HG03095 (cell line): ENCODE results near the gene LYSMD1.
A peak's percentile ranks its signal among the peaks of the same experiment; 100 is the strongest.

Experiments used
- ATAC-seq: cut with Tn5 transposase; IDR thresholded peaks from one replicate; pipeline ENCODE4 v1.9.1; 2021; ENCODE audit warnings: moderate library complexity; ENCODE audit not compliant: unreplicated experiment

LYSMD1 gene

GRCh38 chr1:151175863-151176262, 10.2 kb upstream of the LYSMD1 start, which contains the start of gene TMOD4:
TSS of gene TMOD4 (minus strand) at chr1:151175981. CDS start at chr1:151174875, 1,106 bp downstream.
- ATAC-seq, result no peak

GRCh38 chr1:151175041-151175741, 9.5 kb upstream of the LYSMD1 start:
- ATAC-seq, result no peak

- ATAC-seq, result no peak
Measured at GRCh38 chr1:151171190-151171589, 5.5 kb upstream of the LYSMD1 start.

GRCh38 chr1:151167116-151167515, 1.4 kb upstream of the LYSMD1 start:
- ATAC-seq, result no peak

- ATAC-seq, result no peak
Measured at GRCh38 chr1:151166505-151166956, 829 bp upstream of the LYSMD1 start.

GRCh38 chr1:151165281-151165737, 393 bp downstream of the LYSMD1 start:
- ATAC-seq, result peak; percentile 12

GRCh38 chr1:151164732-151165280, 896 bp downstream of the LYSMD1 start:
- ATAC-seq, result no peak

GRCh38 chr1:151159373-151159772, 6.3 kb downstream of the LYSMD1 start:
- ATAC-seq, result no peak

- no peak for ATAC-seq
Measured at GRCh38 chr1:151158751-151159251, 6.9 kb downstream of the LYSMD1 start.

- no peak for ATAC-seq
Measured at GRCh38 chr1:151158326-151158725, 7.4 kb downstream of the LYSMD1 start.

- ATAC-seq, result no peak
Measured at GRCh38 chr1:151157067-151157531, 8.6 kb downstream of the LYSMD1 start.

GRCh38 chr1:151156515-151156819, 9.2 kb downstream of the LYSMD1 start, which contains the start of gene TNFAIP8L2:
TSS of gene TNFAIP8L2 (plus strand) at chr1:151156649. CDS start at chr1:151158698, 2,049 bp downstream.
- ATAC-seq, result peak; percentile 59

- ATAC-seq, result no peak
Measured at GRCh38 chr1:151147665-151148064, 18.0 kb downstream of the LYSMD1 start.

GRCh38 chr1:151147132-151147503, 18.6 kb downstream of the LYSMD1 start:
- no peak for ATAC-seq

GRCh38 chr1:151146412-151147131, 19.1 kb downstream of the LYSMD1 start, which contains the start of gene SEMA6C:
TSS of gene SEMA6C (minus strand) at chr1:151146631. CDS start at chr1:151142621, 4,010 bp downstream.
- peak; percentile 98 for ATAC-seq

GRCh38 chr1:151146072-151146411, 19.7 kb downstream of the LYSMD1 start:
- ATAC-seq, result no peak

- no peak for ATAC-seq
Measured at GRCh38 chr1:151145304-151146071, 20.2 kb downstream of the LYSMD1 start.

- no peak for ATAC-seq
Measured at GRCh38 chr1:151144474-151145303, 21.0 kb downstream of the LYSMD1 start.

- no peak for ATAC-seq
Measured at GRCh38 chr1:151143986-151144385, 21.7 kb downstream of the LYSMD1 start.

- ATAC-seq, result no peak
Measured at GRCh38 chr1:151143057-151143435, 22.7 kb downstream of the LYSMD1 start.
